Activated CD4-positive, alpha-beta T cell treated with anti-CD3 and anti-CD28 coated beads, Interleukin-2, amount 50 U/mL, for 48 hours (primary cell): Measurements from ENCODE around the gene OPHN1.

Experiments
- DNase-seq, 2 experiments: peaks; one replicate each; pipeline ENCODE4 v3.0.0-alpha.2; 2020

Gene OPHN1

DNA sequence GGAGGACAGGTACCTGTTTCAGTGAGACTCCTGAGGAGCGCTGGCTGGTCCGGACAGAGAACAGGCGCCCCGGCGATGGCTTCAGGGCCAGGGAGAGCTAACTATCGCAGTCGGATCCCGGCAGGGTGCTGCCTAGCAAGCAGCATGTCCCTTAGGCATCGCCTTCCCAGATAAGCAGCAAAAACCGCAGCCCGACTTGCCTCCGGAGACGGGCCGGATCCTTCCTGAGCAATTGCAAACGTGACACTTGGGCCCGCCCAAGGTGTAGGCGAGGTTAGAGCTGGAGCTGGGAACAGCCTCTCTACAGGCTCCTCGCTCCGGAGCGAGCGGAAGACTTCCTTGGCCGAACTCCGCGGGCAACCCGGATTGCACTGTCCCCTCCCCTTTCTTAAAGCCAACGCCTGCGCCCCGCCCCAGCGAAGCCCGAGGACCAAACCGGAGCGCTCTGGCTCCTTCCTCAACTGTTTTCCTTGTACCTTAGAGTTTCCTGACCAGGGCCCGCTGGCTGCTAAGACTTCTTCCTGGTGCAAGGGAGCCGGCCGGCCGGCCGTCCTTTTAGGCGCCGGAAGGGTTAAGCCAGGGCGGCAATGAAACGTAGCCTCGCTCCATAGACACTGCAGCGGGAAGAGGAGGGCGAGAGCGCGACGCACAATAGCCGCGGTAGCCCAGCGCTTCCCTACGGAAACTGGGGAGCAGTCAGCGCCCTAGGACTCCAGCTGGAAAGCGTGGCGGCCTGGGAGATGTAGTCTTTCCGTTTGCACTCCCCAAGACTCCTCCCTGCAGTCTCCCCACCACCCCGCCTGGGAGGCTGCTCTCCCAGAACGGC, at the start of gene OPHN1:
TSS of gene OPHN1 (minus strand) at position 341 of the 826 bp plus-strand sequence. CDS start 475 bp downstream, outside the sequence.
- DNase-seq: peak; percentile 10 to 27

GRCh38 chrX:68480969-68481368, 47.7 kb upstream of the OPHN1 start:
- DNase-seq: no peak

GRCh38 chrX:68464796-68465195, 31.5 kb upstream of the OPHN1 start:
- no peak for DNase-seq

- no peak for DNase-seq
These were observed 30.6 kb upstream of the OPHN1 start for GRCh38 chrX:68463880-68464279.

DNA sequence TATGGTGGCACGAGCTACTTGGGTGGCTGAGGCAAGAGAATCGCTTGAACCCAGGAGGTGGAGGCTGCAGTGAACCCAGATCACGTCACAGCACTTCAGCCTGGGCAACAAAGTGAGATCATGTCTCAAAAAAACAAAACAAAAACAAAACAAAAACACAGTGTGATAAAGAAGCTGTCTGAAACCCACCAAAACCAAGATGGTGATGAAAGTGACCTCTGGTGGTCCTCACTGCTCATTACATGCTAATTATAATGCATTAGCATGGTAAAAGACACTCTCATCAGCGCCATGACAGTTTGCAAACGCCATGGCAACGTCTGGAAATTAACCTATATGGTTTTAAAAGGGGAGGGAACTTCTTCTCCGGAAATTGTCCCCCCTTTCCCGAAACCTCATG, 29.4 kb upstream of the OPHN1 start:
- DNase-seq: peak; percentile 0 to 4

DNA sequence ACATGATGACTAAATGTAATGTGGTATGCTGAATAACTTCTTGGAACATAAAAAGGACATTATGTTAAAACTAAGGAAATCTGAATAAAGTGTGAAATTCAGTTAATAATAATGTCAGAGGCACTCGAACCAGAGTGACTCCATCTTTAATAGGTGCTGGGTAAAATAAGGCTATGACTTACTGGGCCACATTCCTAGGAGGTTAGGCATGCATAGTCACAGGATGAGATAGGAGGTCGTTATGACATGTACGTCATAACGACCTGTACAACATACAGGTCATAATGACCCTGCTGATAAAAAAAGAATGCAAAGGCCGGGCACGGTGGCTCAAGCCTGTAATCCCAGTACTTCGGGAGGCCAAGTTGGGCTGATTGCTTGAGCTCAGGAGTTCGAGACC, 28.9 kb upstream of the OPHN1 start:
- no peak for DNase-seq

DNA sequence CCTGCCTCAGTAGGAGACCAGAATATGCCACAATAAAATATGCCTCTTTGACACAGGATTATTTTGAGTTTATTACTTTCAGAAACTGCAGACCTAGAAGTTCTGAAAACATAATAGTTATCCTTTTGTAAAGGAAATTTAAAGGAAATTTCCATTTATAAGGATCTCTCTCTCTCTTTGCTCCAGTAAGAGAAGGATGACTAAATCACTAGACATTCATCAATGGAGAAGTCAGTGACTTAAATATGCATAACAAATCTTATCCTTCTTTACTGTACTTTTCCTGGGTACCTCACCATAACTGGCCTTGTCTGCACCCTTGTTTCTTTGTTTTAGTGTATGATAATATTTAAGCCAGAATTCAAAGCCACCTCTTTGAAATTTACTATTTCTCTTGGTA, 28.3 kb upstream of the OPHN1 start:
- no peak for DNase-seq

DNA sequence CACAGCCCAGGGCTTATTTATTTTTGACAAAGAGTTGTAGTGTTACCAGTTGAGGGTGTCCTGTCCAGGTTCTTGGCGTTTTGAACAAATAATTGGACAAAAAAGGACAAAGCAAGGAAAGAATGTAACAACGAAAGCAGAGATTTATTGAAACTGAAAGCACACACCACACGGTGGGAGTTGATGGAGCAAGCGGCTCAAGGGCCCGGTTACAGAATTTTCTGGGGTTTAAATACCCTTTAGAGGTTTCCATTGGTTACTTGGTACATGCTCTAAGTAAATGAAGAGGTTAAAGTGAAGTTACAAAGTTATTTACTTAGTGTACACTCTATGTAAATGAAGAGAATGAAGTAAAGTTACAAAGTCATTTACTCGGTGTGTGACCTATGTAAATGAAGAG, 27.8 kb upstream of the OPHN1 start:
- DNase-seq: no peak

DNA sequence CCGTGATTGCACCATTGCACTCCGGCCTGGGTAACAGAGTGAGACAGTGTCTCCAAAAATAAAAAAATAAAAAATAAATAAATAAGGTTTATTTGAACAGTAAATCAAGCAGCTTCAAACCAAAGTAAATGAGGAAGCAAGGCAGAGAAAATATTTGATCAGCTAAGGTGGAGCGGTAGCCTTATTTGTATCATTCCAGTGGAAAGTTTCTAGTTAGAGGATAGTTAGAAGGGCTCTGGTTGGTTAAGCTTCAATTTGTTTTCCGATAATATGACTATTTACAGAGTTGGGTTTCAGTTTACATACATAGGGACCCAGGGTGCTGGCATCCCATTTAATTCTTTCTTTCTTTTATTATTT, 21.8 kb upstream of the OPHN1 start:
- no peak for DNase-seq

DNA sequence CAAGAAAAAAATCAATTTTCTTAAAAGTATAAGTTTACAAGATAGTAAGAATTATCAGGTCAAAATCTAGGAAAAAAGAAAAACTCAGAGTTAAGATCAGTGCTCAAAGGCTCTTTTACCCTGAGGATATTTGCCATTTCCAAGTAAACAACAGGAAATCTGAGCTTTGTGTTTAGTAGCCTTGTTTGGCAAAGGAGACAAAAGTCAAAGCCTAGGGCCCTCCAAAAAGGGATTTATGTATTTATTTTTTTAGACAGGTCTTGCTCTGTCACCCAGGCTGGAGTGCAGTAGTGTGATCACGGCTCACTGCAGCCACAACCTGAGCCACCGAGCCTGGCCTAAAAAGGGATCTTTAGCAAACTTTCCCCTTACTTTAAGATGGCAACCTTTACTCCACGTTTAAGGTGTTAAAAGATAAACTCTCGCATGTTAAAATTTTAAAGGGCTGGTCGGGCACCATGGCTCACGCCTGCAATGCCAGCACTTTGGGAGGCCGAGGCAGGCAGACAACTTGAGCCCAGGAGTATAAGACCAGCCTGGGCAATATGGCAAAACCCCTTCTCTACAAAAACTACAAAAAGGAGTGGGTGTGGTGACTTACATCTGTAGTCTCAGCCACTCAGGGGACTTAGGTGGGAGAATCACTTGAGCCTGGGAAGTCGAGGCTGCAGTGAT, 21.3 kb upstream of the OPHN1 start:
- DNase-seq: no peak

DNA sequence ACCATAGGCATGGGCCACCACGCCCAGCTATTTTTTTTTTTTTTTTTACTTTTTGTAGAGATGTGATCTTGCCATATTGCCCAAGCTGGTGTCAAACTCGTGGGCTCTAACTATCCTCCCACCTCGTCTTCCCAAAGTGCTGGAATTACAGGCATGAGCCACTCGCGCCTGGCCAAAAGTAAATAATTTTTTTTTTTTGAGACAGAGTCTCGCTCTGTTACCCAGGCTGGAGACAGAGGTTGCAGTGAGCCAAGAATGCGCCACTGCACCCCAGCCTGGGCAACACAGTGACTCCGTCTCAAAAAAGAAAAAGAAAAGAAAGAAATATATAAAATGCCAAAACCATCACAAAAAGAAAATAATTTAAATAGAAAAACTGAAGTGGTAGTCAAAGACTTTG, 18.4 kb upstream of the OPHN1 start:
- DNase-seq: no peak

DNA sequence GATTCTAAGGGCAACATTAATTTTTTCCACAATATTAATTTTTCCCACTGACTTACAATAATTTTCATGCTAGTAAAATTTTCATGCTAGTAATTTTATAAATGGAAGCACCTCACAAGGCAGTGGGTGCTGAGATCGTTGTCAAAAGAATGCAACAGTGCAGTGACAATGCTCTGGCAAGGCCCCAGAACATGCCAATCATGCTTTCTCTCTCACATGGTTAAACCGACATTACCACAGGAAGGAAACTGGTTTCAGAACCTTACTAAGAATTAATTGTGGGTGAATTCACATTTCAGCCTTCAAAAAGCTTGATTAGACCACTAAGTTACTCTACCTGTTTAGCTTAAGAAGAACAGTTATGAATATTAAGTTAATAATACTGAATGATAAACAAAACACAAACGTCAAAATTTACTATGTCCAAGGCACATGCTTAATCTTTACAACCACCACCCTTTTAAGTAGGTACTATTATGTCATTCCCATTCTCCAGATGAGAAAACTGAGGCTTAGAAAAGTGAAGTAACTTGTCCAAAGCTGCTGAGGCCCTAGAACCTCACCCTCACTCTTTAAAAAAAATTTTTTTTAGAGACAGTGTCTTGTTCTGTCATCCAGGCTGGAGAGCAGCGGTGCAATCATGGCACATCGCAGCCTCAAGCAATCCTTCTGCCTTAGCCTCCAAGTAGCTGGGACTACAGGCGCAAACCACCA, 10.0 kb upstream of the OPHN1 start:
- DNase-seq: no peak

GRCh38 chrX:68440940-68441339, 7.6 kb upstream of the OPHN1 start:
- no peak for DNase-seq

- DNase-seq: no peak
These were observed 7.1 kb upstream of the OPHN1 start for GRCh38 chrX:68440442-68440841.

DNA sequence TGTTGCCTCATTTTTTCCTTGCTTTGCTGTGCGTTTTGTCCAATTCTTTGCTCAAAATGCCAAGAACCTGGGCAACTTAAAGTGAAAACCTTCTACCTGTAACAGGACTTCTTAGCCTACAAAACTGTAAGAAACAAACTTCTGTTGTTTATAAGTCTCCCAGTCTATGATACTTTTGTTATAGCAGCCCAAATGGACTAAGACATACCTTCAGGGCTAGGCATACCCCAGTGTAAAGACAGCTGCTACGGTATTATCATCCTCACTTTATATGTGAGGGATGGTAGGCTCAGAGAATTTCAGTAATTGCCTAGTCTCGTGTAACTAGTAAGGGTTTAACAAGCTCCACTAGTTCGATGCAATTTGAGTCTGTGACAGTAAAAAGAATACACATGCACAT, 6.0 kb upstream of the OPHN1 start:
- no peak for DNase-seq

- DNase-seq: no peak
These were observed 5.3 kb upstream of the OPHN1 start for GRCh38 chrX:68438575-68438974.

- DNase-seq: no peak
These were observed 645 bp upstream of the OPHN1 start for GRCh38 chrX:68433981-68434299.

- no peak for DNase-seq
These were observed 647 bp downstream of the OPHN1 start for GRCh38 chrX:68432648-68433047.

DNA sequence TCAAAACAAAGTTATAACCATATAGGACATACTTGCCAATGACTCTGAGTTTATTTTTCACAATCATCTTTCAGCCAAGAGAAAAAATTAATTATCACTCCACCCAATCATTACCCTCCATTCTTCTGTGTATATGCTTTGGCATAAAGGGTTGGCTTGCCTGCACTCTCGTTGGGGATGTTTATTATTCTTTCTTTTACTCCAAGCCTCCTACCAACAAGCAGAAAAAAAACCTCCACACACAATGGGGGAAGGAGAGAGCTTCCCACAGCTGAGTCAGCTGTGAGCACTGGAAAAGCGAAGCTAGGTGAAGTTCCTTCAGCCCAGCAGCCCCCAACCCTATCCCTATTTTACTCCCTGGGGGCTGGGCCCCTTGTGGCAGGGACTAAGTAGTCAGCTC, 1.5 kb downstream of the OPHN1 start:
- no peak for DNase-seq

- DNase-seq: no peak
These were observed 4.1 kb downstream of the OPHN1 start for GRCh38 chrX:68429216-68429615.

GRCh38 chrX:68428431-68428830, 4.9 kb downstream of the OPHN1 start:
- no peak for DNase-seq

GRCh38 chrX:68424719-68425118, 8.6 kb downstream of the OPHN1 start:
- DNase-seq: no peak

DNA sequence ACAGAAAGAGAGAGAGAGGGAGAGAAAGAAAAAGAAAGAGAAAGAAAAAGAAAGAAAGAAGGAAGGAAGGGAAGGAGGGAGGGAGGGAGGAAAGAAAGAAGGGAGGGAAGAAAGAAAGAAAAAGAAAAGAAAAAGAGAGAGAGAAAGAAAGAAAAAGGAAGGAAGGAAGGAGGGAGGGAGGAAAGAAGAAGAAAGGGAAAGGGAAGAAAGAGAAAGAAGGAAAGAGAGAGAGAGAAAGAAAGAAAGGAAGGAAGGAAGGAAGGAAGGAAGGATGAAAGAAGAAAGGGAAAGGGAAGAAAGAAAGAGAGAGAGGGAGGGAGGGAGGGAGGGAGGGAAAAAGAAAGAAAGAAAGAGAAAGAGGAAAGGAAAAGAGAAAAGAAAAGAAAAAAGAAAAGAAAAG, 10.8 kb downstream of the OPHN1 start:
- no peak for DNase-seq

DNA sequence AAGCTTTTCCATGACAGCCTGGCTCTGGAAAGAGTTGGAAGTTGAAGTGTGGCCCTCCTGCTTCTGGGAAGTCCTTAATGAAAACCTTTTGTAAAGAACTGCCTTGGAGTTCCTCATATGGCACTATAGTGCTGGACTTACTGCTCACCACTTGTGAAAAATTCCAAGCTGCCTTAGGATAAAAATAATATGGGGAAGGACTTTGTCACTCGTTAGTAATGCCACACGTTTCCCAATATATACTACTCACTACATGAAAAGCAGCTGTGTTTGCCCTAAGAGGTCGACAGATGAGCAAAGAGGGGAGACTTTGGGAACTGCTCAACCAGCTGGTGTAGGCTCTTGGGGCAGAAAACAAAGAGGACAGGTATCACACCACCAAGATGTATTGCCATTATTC, 11.7 kb downstream of the OPHN1 start:
- DNase-seq: no peak
